ENCODE results near the gene ZNF423. TPM values are rescaled to one million over a fixed set of nuclear protein-coding genes. Genes with fewer than 3 reads are reported as not detected.

The ZNF423 gene
- total and polyA plus RNA-seq, 9 of the 15 experiments (the other 6 are each of a cell fraction or from before 2014, with no cell fraction given) = not detected

DNA sequence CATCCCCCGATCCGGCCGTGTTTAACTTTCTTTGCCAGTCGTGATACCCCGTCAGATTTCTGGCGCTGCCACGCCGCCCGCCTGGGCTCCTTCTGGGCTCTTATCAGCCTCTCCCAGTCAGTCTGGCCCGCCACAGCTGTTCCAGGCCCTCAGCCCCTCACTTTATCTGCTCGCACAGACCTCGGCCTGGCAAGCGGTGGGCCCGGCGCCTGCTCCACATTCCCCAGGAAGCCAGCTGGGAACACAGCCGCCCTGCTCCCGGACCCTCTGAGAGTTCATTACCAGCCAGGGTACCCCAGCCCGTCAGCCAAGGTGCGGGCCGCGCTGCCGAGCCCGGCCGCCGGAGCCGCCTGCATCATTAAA is 157.5 kb downstream of the ZNF423 start (continued):
- TF ChIP-seq CBX8 (IDR thresholded peaks at IDR 0.05; ENCODE audit: borderline replicate concordance, extremely low read depth, low read depth, low read length, poor library complexity, severe bottlenecking) (no peak), TCF3 (CRISPR knock-in tag; IDR thresholded peaks at IDR 0.05) (peak; percentile 85), FOXK2 (conservative IDR thresholded peaks at IDR 0.05 in 1 of 2, IDR thresholded peaks at IDR 0.05 in 1 of 2; ENCODE audit: low read depth in 2 of 2) (no peak), TAL1 (IDR thresholded peaks at IDR 0.05) (peak; percentile 89), GABPB2 (CRISPR knock-in tag; conservative IDR thresholded peaks at IDR 0.05) (no peak), TAF15 (IDR thresholded peaks at IDR 0.05; ENCODE audit: low read depth, low read length) (no peak), HLTF (IDR thresholded peaks at IDR 0.05) (no peak), BRD9 (IDR thresholded peaks at IDR 0.05; ENCODE audit: low read depth, partially characterized antibody) (no peak), LARP7 (IDR thresholded peaks at IDR 0.05) (no peak), NFATC3 (IDR thresholded peaks at IDR 0.05) (no peak)
- TF ChIP-seq, protein P1, sequence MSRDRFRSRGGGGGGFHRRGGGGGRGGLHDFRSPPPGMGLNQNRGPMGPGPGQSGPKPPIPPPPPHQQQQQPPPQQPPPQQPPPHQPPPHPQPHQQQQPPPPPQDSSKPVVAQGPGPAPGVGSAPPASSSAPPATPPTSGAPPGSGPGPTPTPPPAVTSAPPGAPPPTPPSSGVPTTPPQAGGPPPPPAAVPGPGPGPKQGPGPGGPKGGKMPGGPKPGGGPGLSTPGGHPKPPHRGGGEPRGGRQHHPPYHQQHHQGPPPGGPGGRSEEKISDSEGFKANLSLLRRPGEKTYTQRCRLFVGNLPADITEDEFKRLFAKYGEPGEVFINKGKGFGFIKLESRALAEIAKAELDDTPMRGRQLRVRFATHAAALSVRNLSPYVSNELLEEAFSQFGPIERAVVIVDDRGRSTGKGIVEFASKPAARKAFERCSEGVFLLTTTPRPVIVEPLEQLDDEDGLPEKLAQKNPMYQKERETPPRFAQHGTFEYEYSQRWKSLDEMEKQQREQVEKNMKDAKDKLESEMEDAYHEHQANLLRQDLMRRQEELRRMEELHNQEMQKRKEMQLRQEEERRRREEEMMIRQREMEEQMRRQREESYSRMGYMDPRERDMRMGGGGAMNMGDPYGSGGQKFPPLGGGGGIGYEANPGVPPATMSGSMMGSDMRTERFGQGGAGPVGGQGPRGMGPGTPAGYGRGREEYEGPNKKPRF (IDR thresholded peaks at IDR 0.05; ENCODE audit: low read depth, low read length) = no peak
- TF ChIP-seq, protein P2, sequence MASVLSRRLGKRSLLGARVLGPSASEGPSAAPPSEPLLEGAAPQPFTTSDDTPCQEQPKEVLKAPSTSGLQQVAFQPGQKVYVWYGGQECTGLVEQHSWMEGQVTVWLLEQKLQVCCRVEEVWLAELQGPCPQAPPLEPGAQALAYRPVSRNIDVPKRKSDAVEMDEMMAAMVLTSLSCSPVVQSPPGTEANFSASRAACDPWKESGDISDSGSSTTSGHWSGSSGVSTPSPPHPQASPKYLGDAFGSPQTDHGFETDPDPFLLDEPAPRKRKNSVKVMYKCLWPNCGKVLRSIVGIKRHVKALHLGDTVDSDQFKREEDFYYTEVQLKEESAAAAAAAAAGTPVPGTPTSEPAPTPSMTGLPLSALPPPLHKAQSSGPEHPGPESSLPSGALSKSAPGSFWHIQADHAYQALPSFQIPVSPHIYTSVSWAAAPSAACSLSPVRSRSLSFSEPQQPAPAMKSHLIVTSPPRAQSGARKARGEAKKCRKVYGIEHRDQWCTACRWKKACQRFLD (CRISPR knock-in tag; IDR thresholded peaks at IDR 0.05) = no peak
- TF ChIP-seq, protein P3, sequence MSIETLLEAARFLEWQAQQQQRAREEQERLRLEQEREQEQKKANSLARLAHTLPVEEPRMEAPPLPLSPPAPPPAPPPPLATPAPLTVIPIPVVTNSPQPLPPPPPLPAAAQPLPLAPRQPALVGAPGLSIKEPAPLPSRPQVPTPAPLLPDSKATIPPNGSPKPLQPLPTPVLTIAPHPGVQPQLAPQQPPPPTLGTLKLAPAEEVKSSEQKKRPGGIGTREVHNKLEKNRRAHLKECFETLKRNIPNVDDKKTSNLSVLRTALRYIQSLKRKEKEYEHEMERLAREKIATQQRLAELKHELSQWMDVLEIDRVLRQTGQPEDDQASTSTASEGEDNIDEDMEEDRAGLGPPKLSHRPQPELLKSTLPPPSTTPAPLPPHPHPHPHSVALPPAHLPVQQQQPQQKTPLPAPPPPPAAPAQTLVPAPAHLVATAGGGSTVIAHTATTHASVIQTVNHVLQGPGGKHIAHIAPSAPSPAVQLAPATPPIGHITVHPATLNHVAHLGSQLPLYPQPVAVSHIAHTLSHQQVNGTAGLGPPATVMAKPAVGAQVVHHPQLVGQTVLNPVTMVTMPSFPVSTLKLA (conservative IDR thresholded peaks at IDR 0.05) = no peak
- TF ChIP-seq, protein P4, sequence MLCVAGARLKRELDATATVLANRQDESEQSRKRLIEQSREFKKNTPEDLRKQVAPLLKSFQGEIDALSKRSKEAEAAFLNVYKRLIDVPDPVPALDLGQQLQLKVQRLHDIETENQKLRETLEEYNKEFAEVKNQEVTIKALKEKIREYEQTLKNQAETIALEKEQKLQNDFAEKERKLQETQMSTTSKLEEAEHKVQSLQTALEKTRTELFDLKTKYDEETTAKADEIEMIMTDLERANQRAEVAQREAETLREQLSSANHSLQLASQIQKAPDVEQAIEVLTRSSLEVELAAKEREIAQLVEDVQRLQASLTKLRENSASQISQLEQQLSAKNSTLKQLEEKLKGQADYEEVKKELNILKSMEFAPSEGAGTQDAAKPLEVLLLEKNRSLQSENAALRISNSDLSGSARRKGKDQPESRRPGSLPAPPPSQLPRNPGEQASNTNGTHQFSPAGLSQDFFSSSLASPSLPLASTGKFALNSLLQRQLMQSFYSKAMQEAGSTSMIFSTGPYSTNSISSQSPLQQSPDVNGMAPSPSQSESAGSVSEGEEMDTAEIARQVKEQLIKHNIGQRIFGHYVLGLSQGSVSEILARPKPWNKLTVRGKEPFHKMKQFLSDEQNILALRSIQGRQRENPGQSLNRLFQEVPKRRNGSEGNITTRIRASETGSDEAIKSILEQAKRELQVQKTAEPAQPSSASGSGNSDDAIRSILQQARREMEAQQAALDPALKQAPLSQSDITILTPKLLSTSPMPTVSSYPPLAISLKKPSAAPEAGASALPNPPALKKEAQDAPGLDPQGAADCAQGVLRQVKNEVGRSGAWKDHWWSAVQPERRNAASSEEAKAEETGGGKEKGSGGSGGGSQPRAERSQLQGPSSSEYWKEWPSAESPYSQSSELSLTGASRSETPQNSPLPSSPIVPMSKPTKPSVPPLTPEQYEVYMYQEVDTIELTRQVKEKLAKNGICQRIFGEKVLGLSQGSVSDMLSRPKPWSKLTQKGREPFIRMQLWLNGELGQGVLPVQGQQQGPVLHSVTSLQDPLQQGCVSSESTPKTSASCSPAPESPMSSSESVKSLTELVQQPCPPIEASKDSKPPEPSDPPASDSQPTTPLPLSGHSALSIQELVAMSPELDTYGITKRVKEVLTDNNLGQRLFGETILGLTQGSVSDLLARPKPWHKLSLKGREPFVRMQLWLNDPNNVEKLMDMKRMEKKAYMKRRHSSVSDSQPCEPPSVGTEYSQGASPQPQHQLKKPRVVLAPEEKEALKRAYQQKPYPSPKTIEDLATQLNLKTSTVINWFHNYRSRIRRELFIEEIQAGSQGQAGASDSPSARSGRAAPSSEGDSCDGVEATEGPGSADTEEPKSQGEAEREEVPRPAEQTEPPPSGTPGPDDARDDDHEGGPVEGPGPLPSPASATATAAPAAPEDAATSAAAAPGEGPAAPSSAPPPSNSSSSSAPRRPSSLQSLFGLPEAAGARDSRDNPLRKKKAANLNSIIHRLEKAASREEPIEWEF (CRISPR knock-in tag; IDR thresholded peaks at IDR 0.05) = no peak
- TF ChIP-seq, protein P5, sequence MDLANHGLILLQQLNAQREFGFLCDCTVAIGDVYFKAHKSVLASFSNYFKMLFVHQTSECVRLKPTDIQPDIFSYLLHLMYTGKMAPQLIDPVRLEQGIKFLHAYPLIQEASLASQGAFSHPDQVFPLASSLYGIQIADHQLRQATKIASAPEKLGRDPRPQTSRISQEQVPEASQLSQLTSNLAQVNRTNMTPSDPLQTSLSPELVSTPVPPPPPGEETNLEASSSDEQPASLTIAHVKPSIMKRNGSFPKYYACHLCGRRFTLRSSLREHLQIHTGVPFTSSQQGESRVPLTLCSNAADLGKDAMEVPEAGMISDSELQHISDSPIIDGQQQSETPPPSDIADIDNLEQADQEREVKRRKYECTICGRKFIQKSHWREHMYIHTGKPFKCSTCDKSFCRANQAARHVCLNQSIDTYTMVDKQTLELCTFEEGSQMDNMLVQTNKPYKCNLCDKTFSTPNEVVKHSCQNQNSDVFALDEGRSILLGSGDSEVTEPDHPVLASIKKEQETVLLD (IDR thresholded peaks at IDR 0.05) = no peak
- TF ChIP-seq, protein P6, sequence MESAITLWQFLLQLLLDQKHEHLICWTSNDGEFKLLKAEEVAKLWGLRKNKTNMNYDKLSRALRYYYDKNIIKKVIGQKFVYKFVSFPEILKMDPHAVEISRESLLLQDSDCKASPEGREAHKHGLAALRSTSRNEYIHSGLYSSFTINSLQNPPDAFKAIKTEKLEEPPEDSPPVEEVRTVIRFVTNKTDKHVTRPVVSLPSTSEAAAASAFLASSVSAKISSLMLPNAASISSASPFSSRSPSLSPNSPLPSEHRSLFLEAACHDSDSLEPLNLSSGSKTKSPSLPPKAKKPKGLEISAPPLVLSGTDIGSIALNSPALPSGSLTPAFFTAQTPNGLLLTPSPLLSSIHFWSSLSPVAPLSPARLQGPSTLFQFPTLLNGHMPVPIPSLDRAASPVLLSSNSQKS (CRISPR knock-in tag; IDR thresholded peaks at IDR 0.05) = no peak
